NCI-H1105 treated with DMSO at 0.1 percent for 48 hours (cell line): Measurements from ENCODE around the gene PLSCR5.

Experiments used
- DNase-seq: peaks from one replicate; lab custom pipeline; 2025; lab: John Stamatoyannopoulos, UW

The PLSCR5 gene

DNA sequence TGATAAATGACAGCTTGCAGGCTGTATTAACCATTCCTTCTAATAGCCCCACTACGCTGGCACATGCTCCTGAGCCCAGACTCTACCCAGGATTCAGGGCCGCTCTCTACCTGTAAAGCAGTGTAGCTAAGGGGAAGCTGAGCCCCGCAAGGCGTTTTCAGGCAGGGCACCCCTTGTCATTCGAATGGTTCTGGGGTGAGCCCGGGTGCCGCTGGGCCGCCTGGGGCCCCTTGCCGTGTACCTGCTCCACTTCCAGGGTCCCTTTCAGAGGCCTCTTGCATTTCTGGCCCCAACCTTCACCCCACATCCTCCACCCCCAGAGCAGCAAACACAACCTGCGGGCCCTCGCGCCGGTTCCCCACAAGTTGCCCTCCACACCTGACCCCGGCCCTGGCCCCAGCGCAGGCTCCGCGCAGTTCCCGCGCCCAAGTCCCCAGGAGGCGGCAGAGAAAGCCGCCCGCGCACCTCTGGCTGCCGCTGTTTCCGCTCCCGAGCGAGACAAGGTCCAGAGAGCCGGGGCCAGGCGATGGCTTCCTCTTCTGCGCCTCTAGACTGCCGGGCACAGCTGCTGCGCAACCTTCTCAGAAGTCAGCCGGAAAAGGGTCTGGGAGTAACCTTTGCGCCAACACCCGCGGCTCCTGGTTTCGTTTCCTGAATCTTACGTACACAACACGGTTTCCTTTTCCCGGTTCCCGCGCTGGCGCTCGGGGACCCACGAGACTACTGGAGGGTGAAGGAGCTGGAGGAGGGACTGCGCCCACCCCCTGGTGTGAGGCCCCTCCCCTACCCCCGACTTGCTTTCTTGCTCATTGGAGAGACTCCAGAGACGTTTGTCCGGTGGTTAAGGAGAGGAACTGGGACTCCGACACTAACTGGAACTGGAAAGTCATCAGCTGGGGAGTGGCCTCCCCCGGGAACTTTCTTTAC, 60.9 kb downstream of the PLSCR5 start, which contains the start of gene PLSCR1:
Gene PLSCR1, minus strand, starts transcription at position 606 of the 927 bp plus-strand sequence. CDS start 8,055 bp downstream, outside the sequence.
- DNase-seq: peak; percentile 91

DNA sequence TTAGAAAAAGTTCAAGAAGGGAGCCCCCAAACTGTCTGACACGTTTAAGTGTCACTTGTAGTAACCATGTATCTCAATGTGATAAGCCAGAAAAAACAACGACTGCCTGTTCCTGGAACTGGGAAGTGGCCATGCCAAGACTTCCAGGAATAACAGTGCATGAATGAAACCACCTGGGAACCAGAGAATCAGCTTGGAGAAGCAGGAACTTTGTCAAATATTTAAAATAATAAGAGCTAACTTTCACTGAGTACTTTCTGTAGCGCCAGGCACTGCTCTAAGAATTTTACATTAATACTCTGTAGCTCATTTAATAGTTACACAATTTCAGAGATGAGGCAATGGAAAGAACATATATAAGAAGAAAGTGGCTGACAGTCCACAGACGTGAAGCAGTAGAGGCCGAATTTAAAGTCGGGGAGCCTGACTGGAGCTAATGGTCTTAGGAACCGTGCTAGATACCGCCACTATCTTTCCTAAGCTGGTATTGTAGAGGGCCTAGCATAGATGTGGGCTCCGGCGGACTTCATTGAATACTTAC, 61.6 kb downstream of the PLSCR5 start:
- no peak for DNase-seq

DNA sequence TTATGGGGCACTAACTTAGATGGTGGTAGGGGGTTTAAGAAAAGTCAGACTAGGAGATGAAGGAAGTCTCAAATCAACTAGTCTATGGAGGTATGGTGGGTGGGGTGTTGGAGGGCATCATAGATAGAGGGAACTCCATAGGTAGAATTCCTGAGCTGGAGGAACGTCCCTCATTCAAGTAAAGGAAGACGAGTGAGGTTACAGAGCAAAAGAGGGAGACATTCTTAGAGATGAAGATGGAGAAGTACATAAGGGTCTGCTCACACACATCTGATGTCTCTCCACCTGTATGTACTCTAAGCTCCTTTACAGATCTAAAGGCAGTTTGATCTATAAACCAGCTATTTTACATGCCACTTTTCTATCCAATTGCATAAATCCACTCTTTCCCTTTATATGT, 62.2 kb downstream of the PLSCR5 start:
- DNase-seq: no peak

DNA sequence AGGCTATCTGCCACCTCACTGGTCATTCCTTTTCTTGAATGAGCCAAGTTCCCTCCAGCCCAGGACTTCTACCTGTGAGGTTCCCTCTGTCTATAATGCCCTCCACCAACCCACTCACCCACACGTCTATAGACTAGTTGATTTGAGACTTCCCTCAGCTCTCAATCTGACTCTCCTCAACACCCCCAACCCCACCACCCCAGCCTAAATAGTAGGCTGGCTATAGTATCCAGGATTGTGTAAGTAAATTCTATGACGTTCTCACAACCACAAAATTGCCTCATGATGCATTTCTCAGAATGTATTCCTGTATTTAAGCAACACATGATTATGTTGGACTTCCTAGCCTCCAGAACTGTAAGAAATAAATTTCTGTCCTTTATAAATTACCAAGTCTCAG, 63.0 kb downstream of the PLSCR5 start:
- no peak for DNase-seq

DNA sequence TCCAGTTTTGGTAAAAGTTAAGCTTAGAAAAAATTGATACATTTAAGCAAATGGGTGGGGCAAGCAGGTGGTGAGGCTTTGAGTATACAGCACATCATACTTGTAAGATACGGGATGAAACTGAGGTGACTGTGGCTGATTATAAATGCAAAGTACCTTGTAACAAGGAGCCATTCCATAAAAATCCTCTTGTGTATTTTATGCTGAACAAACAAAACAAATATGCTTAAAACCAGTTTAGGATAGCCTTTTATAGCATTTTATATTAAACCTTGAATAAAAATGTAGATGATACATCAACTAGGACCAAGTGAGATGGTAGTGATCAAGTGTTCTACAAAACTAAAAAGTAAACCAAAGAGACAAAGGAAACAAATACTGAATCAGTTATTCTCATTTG, 64.2 kb downstream of the PLSCR5 start:
- DNase-seq: no peak

DNA sequence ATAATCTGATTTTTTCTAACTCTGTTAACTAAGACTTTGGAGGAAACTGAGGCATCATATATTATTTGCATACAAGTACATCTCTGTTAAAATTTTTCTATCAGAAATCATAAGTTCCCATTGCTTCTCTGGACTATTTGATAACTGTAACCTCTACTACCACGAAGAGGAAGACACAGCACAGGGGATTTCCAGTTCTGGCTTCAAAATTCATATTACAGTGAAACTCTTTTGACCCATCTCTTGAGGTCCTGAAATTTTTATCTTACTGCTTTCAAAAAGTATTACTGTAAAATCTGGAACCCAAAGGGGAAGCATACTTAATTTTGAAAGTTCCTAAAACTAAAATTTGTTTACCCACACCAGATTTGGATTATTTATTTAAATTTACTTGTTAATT, 64.9 kb downstream of the PLSCR5 start:
- no peak for DNase-seq

DNA sequence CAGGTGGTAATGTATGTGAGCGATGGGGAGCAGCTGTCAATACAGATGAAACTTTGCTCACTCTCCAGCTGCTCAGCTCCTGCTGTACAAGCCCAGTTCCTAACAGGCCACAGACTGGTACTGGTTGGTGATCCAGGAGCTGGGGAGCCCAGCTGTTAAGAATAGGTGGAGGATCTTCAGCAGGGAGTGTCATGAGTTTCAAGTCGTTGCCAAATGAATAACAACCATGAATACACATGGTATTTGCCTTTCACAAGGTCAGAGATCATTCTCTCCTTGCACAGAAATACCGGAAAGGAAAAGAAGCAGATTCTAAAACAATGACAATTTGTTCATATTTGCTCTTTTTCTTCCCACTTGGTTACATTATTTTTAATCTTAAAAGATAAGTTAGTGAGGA, 65.8 kb downstream of the PLSCR5 start:
- DNase-seq: no peak

DNA sequence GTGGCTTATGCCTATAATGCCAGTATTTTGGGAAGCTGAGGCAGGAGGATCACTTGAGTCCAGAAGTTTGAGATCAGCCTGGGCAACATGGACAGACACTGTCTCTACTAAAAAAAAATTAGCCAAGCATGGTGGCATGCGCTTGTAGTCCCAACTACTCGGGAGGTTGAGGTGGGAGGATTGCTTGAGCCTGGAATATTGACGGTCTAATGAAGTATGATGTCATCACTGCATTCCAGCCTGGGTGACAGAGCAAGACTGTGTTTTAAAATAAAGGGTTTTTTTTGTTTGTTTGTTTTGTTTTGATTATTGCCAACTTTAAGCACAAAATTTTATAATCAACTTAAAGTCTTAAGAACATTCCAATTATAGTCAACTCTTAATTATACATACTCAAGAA, 67.5 kb downstream of the PLSCR5 start:
- no peak for DNase-seq

DNA sequence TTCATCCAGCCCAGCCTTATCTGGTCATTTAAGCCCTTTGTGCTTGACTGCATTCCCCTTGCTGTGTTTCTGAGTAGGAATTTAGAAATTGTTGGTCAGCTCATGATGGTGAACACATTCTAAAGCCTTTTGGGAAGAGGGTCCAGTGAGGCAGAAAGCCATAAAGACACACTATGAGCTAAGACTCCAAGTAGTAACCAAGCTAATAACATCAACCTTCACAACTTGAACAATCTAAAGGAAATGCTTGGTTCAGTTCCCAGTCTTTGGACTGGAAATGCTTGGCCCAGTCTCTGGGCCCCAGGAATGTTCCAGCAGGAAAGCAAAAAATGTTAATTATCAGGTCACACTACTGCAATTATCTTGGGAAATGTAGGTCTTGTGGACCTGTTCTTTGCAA, 68.5 kb downstream of the PLSCR5 start:
- no peak for DNase-seq
